CD4-positive, alpha-beta T cell treated with Interferon alpha-2 for 1 hour (primary cell): ENCODE measurements around the gene STK17B.

Source experiments
- DNase-seq, 2 donors: peaks; one replicate each; pipeline ENCODE4 v3.0.0-alpha.2; 2020 to 2022

The STK17B gene

GRCh38 chr2:196108604-196109003 is 62.8 kb downstream of the STK17B start:
- no peak for DNase-seq

DNA sequence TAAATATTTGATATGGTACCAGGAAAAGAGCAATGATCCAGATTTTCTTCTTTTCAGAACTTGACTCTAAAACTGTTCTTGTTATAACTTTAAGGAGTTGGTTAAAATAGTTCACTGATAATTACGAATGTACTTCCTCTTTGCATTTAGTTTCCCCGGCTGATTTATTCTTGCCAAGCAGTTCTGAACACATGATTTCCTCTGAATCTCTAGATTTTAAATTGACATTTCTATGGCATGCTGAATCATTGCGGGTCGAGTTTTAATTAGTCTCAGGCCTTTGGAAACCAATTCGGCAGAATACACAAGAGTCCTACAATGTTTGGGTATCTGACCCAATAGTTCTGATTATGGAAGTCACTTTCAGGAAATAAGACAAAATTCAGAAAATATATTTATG is 65.4 kb downstream of the STK17B start:
- DNase-seq = no peak

DNA sequence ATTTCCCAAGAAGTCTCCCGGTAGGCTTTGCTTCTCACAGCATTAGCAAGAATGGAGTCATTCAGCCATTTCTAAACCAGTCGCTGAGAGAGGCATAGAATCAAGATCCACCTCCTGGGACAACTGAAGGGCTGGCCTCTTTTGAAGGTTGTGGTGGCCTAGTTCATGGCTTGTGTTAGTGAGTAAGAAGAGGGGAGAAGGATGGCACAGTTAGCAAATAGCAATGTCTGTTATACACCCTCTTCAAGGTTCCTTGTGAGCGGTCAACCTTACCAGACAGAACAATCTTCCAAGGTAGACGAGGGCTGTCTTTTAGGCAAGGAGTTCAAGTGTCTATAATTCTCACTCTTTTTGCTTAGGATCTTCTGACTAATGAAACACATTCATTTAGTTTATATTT is 67.3 kb downstream of the STK17B start:
- DNase-seq = no peak

GRCh38 chr2:196103626-196104025 is 67.8 kb downstream of the STK17B start:
- no peak for DNase-seq

DNA sequence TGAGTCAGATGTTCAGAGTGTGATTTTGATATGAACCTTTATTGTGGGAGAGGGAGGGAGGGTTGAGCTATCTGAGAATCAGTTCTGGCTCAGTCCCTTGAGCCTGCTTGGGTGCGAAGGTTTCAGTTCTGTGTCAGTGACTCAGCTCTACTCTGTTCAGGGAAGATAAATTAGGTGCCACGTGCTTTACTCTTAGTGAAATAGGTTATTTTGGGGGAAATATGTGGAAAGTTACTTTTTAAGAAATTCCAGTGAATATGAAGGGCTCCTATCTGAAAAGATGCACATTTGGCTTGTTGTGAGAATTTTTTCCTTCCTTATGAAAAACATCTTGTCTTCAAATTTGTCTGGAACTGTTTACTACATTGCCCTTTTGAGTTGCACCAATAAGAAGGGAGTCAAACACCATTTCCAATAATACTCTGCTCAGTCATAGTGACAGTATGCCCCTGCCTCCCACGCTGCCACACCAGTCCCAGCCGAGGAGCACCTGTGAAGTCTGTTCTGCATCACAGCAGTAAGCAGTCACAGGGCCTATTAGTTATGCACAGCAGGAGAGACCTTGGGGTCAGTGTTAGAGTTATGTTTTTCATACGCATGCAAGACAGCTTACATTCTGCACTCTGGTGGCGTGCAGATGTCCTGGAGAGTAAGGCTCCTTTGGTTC is 69.9 kb downstream of the STK17B start:
- peak in 1 of 2 donors; percentile 21 for DNase-seq

DNA sequence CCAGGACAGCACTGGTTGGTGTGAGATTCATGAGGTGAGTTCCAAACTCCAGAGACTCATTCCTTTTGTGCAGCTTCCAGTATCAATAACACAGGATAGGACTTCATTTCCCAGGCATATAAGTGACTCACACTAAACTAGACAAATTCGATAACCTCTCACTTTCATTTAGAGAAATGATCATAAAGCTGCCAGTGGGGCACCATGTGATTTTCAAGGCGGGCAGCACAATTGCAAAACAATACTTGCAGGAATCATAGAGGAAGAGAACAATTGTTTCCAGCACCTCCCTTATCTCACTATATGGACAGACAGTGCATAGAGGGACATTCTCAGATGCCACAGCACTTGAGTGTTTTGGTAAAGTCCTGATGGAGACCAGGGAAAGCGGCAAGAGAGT is 71.5 kb downstream of the STK17B start:
- DNase-seq = no peak

GRCh38 chr2:196097864-196098660 is 73.3 kb downstream of the STK17B start:
- DNase-seq = no peak

DNA sequence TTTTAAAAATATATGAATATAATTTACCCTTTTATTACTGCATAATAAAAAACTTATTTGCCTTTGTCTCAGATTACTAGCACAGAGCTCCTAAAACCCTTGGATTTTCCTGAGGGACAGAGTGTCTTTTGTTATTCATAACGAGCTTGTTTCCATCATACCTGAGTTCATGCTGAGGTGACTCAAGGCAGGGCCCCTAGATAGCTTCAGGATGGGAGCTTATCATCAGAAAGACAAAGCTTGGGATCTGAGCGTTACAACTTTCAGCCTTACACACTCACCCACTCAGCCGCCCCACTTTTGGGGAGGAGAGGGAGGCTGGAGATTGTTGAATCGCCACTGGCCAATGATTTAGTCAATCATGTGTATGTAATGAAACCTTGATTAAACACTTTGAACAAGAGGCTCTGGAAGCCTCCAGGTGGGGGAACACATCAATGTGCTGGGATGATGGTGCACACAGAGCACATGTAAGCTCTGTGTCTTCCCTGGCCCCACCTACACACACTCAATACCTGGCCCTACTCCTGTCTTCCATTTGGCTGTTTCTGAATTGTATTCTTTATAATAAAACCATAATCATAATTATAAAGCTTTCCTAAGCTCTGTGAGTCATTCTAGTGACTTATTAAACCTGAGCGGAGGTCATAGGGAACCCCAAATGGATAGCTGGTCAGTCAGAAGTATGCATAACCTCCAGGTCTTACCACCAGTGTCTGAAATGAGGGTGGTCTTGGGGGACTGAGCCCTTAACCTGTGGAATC is 74.2 kb downstream of the STK17B start:
- DNase-seq = no peak

DNA sequence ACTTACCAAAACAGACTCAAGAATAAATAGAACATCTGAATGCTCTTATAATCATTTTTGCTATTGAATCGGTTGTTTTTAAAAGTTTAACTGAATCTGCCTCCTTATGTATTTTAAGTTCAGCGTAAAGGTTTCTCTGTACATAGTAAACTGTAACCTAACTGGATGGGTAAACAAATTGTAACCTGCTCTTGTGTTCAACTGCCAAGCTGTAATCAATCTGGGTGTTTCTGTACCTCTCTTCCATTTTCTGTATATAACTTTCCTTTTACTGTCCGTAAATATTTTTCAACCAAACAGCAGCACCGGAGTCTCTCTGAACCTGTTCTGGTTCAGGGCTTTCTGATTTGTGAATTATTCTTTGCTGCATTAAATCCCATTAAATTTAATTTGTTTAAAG is 75.1 kb downstream of the STK17B start:
- DNase-seq = no peak

GRCh38 chr2:196089448-196089847 is 81.9 kb downstream of the STK17B start:
- DNase-seq = peak in 1 of 2 donors; percentile 21

GRCh38 chr2:196088203-196088602 is 83.2 kb downstream of the STK17B start:
- no peak for DNase-seq

DNA sequence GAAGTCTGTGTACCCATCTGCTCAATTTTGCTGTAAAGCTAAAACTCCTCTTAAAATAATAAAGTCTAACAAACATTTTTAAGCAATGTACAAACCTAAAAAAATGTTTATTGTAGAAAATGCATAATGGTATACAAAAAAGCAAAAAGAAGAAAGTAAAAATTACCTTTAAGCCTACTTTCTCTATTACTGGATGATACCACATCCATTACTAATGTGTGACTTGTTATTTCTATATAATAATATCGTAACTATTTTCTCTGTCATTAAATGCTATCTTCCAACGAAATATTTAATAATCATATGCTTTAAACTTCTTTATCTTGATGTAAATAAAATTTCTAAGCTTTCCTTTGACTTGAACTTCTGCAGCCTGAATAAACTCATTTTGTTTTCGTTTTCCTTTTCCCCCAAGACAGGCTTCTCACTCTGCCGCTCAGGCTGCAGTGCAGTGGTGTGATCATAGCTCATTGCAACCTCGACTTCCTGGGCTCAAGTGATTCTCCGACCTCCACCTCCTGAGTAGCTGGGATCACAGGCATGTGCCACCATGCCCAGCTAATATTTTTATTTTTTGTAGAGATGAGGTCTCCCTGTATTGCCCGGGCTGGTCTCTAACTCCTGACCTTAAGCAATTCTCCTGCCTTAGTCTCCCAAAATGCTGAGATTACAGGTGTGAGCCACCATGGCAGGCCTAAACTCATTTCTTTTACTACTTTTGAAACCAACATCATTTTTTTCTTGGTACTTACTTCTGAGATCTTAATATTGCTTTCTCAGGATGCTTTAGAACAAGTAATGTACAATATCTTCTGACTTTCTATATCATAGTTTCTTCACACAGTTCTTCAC is 84.6 kb downstream of the STK17B start:
- DNase-seq = peak in 1 of 2 donors; percentile 19

DNA sequence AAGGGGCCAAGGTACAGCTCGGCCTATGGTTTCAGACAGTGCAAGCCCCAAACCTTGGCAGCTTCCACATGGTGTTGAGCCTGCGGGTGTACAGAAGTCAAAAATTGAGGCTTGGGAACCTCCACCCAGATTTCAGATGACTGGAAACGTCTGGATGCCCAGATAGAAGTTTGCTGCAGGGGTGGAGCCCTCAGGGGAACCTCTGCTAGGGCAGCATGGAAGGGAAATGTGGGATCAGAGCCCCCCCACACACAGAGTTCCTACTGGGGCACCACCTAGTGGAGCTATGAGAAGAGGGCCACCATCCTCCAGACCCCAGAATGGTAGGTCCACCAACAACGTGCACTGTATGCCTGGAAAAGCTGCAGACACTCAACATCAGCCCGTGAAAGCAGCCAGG is 87.8 kb downstream of the STK17B start:
- no peak for DNase-seq
